Pancreas (tissue), 10 donors: ENCODE measurements around the gene NEUROD2. TPM values are rescaled to one million over a fixed set of nuclear protein-coding genes. Genes with fewer than 3 reads are reported as not detected.
A peak's percentile ranks its signal among the peaks of the same experiment; 100 is the strongest.

Source experiments
- ATAC-seq, 4 donors: fragments of 200-7000 bp; cut with Tn5 transposase; one replicate each; pipeline versions ENCODE4 v1.8.0 to v1.9.1; 2020; ENCODE audit warnings: mild to moderate bottlenecking in 4 of 4, moderate library complexity in 4 of 4
- DNase-seq, 6 donors: peaks; one replicate each; pipeline ENCODE4 v3.0.0-alpha.2; 2020
- FAIRE-seq: peaks from 2 replicates; lab custom pipeline; 2012; peaks lifted over from hg19 to GRCh38; lab: Jason Lieb, UNC
- H3K27ac ChIP-seq, 4 donors: fragments of 200-600 bp; sonication (generic); 1 replicate in 3 of 4; 2 replicates in 1 of 4; pipeline versions ENCODE4 v1.5.0 to v1.8.0; 2020
- H3K27me3 ChIP-seq, 4 donors: fragments of 200-600 bp; one replicate each; pipeline ENCODE4 v1.8.0; 2021
- H3K36me3 ChIP-seq, 3 donors: fragments of 200-600 bp; sonication (generic) in 1 of 3; one replicate each; pipeline versions ENCODE4 v1.5.0 to v1.8.0; 2020 to 2021
- H3K4me1 ChIP-seq, 3 donors: fragments of 200-600 bp; one replicate each; pipeline ENCODE4 v1.8.0; 2021
- H3K4me3 ChIP-seq, 4 donors: fragments of 200-600 bp; sonication (generic) in 2 of 4; one replicate each; pipeline versions ENCODE4 v1.5.0 to v1.8.0; 2020 to 2021
- H3K9me3 ChIP-seq, 4 donors: fragments of 200-600 bp; one replicate each; pipeline ENCODE4 v1.8.0; 2021
- WGBS, 2 donors: extraction: QIAGEN DNeasy Blood & Tissue Kit; methylation state at CpG; one replicate each; pipeline ENCODE4 v1.1.7; 2013; 5-methylcytosine and 5-hydroxymethylcytosine counted together
- intact Hi-C, 3 donors: fragments of 100-400 bp; cut with DNase I; formaldehyde crosslinking; loops; one replicate each; pipeline versions ENCODE4 v1.11.1 to v1.14.2; 2022
- polyA plus RNA-seq, 2 donors: library from polyadenylated mRNA; stranded (reverse); fragments of 200-250 nt; gene quantifications; one replicate each; pipeline ENCODE4 v1.2.3, GENCODE V29; 2013
- total RNA-seq, 6 donors: library from RNA; stranded (reverse); fragmentation: NEBNext Ultra II Directional in 4 of 6; extraction: Animal tissue kit (Norgen Biotek cat#: 25700) in 4 of 6; gene quantifications; one replicate each; pipeline versions ENCODE4 v1.2.1 to v1.2.4, GENCODE V29; 2021 to 2023
- TF ChIP-seq, protein P1 (sequence below), 4 donors: fragments of 200-600 bp; sonication (generic) in 3 of 4; IDR thresholded peaks; one replicate each; pipeline versions ENCODE4 v1.5.0 to v1.8.0; 2021; ENCODE audit warnings: antibody characterized with exemption in 4 of 4
- donor health status: healthy with polysubstance abuse.
- donor health status: DM: no; HTN: no; CAD: no; lungs with moderate emphysema.
- donor health status: DM: no; HTN: no; CAD: no.
- donor health status: control.
- donor health status: control.
- donor health status: Bipolar disorder and iron deficiency.
- donor health status: DM: yes; HTN: yes; CAD: no.
- donor health status: DM: no; HTN: no; CAD: no.
- donor health status: DM: no; HTN: no; CAD: no.
- donor health status: DM: yes; HTN: yes; CAD: no.

NEUROD2 gene
- total RNA-seq = not detected
- polyA plus RNA-seq = under 1 TPM in 1 of 2 donors, not detected in 1; 0.04 TPM

DNA sequence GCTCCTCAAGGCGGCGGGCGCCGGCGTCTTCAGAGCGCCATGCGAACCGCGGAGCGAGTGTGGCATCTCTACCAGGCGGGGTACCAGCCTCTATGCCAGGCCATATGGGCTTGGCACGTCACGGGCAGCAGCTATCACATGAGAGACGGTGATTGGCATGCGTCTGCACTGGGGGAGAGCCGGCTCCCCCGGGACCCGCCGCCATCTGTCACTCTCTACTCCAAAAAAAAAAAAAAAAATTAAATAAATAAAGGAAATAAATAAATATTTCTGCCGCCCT lies at the start of gene NEUROD2:
NEUROD2 (minus strand) TSS at position 70 of the 280 bp plus-strand sequence. CDS start 1,321 bp downstream, outside the sequence.
- TF ChIP-seq, protein P1, sequence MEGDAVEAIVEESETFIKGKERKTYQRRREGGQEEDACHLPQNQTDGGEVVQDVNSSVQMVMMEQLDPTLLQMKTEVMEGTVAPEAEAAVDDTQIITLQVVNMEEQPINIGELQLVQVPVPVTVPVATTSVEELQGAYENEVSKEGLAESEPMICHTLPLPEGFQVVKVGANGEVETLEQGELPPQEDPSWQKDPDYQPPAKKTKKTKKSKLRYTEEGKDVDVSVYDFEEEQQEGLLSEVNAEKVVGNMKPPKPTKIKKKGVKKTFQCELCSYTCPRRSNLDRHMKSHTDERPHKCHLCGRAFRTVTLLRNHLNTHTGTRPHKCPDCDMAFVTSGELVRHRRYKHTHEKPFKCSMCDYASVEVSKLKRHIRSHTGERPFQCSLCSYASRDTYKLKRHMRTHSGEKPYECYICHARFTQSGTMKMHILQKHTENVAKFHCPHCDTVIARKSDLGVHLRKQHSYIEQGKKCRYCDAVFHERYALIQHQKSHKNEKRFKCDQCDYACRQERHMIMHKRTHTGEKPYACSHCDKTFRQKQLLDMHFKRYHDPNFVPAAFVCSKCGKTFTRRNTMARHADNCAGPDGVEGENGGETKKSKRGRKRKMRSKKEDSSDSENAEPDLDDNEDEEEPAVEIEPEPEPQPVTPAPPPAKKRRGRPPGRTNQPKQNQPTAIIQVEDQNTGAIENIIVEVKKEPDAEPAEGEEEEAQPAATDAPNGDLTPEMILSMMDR (IDR thresholded peaks at IDR 0.05) = no peak
- peaks cover 0 to 39% (median 14%) of the 10 kb centered on the region in 4 donors for H3K27me3 ChIP-seq
- no peak for FAIRE-seq
- 6 to 8% methylated on average over 20 of the region's 20 CpGs for WGBS, 2 donors
- no peak for ATAC-seq
- H3K9me3 ChIP-seq = no peaks in the 10 kb centered on the region
- peak within 1 kb of the TSS in 2 of 4 donors; percentile 20 to 32 for H3K4me3 ChIP-seq
- H3K4me1 ChIP-seq = peaks cover 7 to 15% (median 10%) of the 10 kb centered on the region in 3 donors
- intact Hi-C loops = no loop called here
- DNase-seq = peak in 1 of 6 donors; percentile 1
- no peaks in the 10 kb centered on the region for H3K36me3 ChIP-seq
- H3K27ac ChIP-seq = no peak within 1 kb of the TSS

DNA sequence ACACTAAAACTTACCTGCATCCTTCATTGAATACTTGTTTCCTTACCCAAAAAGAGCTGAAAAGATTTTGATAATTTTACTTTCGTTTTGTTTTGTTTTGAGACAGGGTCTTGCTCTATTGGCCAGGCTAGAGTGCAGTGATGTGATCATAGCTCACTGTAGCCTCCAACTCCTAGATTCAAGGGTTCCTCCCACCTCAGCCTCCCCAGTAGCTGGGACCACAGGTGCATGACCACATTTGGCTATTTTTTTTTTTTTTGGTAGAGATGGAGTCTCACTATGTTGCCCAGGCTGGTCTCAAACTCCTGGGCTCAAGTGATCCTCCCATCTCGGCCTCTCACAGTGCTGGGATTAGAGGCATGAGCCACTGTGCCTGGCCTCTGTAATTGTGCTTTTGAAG lies 47.4 kb upstream of the NEUROD2 start:
- Histone ChIP-seq H3K27me3 (no peaks in the 10 kb centered on the region), H3K4me1 (no peaks in the 10 kb centered on the region), H3K36me3 (no peaks in the 10 kb centered on the region), H3K27ac (no peak overlapping the region), H3K4me3 (no peak overlapping the region), H3K9me3 (no peaks in the 10 kb centered on the region)
- 76 to 77% methylated on average over 2 of the region's 2 CpGs for WGBS, 2 donors
- ATAC-seq (no peak), FAIRE-seq (no peak), DNase-seq (no peak)
- TF ChIP-seq, protein P1 (IDR thresholded peaks at IDR 0.05) = no peak
- intact Hi-C loops = no loop called here

DNA sequence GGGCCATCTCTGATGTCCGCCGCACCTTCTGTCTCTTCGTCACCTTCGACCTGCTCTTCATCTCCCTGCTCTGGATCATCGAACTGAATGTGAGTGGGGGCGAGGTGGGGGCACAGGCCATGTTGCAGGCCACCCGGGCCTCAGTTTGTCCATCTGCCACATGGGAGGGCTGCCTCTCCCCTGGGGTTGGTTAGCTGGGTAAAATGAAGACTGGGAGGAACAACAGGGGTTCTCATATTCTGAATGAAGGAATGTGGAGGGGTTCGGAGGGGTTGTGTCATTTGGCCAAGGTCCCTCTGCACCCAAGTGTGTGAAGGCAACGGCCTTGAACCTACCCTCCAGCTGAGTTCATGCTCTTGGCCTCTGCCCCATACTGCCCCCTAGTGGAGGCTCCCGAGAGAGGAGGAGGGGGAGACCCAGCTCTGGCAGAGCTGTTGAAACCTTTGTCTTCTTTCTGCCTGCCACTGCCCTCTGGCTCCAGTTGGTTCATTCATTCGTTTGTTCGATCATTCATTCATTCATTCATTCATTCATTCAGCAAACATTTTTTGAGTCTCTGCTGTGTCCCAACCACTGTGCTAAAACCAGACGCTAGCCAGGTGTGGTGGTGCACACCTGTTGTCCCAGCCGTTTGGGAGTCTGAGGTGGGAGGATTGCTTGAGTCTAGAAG lies 46.1 kb upstream of the NEUROD2 start:
- TF ChIP-seq, protein P1 (IDR thresholded peaks at IDR 0.05) = peak; percentile 75 to 87 (median 82)
- H3K4me3 ChIP-seq = no peak overlapping the region
- FAIRE-seq (no peak), ATAC-seq (peak; percentile 62 to 85 (median 78)), DNase-seq (peak in 5 of 6 donors; percentile 48 to 87 (median 71))
- no peaks in the 10 kb centered on the region for H3K4me1 ChIP-seq
- H3K36me3 ChIP-seq = no peaks in the 10 kb centered on the region
- WGBS, 2 donors = 50 to 53% methylated on average over 14 of the region's 14 CpGs
- intact Hi-C loops = no loop called here
- no peaks in the 10 kb centered on the region for H3K27me3 ChIP-seq
- H3K9me3 ChIP-seq = no peaks in the 10 kb centered on the region
- H3K27ac ChIP-seq = no peak overlapping the region

DNA sequence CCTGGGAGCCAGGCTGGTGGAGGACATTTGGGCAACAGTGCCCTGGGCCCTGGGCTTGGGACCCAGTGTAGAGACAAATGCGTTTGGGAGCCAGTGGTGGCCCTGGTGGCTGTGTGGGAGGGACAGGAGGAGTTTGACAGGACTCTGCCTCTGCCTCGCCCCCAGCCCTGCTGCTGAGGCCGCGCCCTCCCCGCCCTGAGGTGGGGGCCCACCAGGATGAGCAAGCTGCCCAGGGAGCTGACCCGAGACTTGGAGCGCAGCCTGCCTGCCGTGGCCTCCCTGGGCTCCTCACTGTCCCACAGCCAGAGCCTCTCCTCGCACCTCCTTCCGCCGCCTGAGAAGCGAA lies 45.6 kb upstream of the NEUROD2 start:
- no peak for ATAC-seq
- H3K9me3 ChIP-seq = no peaks in the 10 kb centered on the region
- TF ChIP-seq, protein P1 (IDR thresholded peaks at IDR 0.05) = no peak
- H3K4me1 ChIP-seq = no peaks in the 10 kb centered on the region
- H3K27me3 ChIP-seq = no peaks in the 10 kb centered on the region
- intact Hi-C loops = no loop called here
- H3K4me3 ChIP-seq = no peak overlapping the region
- 76 to 84% methylated on average over 8 to 12 of the region's 12 CpGs for WGBS, 2 donors
- no peak overlapping the region for H3K27ac ChIP-seq
- DNase-seq = no peak
- FAIRE-seq = no peak
- H3K36me3 ChIP-seq = no peaks in the 10 kb centered on the region

DNA sequence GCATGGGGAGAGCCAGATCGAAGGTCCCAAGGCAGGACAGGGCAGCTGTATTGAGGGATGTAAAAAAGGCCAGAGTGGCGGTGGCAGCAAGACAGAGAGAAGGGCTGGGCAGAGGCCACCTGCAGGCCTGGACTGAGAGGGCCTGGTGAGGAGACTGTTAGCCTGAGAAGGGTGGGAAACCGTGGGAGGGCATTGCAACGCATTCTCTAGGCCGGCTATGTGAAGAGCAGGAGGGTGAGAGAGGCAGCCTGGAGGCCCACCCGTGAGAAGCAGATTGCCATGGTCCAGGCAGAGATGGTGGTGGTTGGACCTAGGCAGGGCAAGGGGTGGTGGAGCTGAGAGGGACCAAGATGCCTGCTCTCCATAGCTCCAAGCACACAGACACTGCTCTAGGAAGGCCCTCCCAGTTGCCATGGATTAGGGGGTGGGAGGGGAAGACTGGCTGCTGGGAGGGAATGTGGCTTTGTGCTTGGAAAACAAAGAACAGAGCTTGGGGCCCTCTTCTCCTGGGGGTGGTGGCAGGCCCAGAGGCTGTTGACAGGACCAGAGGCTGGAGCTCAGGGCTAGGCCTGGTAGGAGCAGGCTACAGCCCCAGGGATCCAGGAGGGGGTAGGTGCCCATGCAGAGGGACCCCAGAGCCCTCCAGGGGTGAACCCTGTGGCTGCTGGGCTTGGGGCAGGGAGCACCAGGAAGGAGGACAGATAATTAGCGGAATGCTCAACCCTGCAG lies 45.0 kb upstream of the NEUROD2 start:
- H3K4me1 ChIP-seq = no peaks in the 10 kb centered on the region
- 68 to 73% methylated on average over 7 of the region's 7 CpGs for WGBS, 2 donors
- intact Hi-C loops = no loop called here
- H3K36me3 ChIP-seq = no peaks in the 10 kb centered on the region
- no peaks in the 10 kb centered on the region for H3K27me3 ChIP-seq
- DNase-seq = no peak
- peak in 2 of 4 donors; percentile 15 to 18 for ATAC-seq
- H3K9me3 ChIP-seq = no peaks in the 10 kb centered on the region
- no peak overlapping the region for H3K4me3 ChIP-seq
- H3K27ac ChIP-seq = no peak overlapping the region
- TF ChIP-seq, protein P1 (IDR thresholded peaks at IDR 0.05) = no peak
- no peak for FAIRE-seq
